SK-N-SH (cell line): ENCODE data around the gene TIAM1.
A peak's percentile ranks its signal among the peaks of the same experiment; 100 is the strongest.

Experiments used
- CTCF ChIP-seq: fragments of 200-600 bp; sonication (generic); IDR thresholded peaks from 2 replicates; pipeline ENCODE4 v1.6.1; 2017; ENCODE audit warnings: antibody characterized with exemption, mild to moderate bottlenecking, moderate library complexity
- POLR2AphosphoS5 ChIP-seq: IDR thresholded peaks from 2 replicates; pipeline ENCODE4 v1.6.1; 2012; ENCODE audit warnings: low read depth, low read length
- RCOR1 ChIP-seq: fragments of 150-350 bp; IDR thresholded peaks from 2 replicates; pipeline ENCODE4 v1.6.1; 2017; ENCODE audit warnings: antibody characterized with exemption, low read length
- YY1 ChIP-seq: IDR thresholded peaks from 2 replicates; pipeline ENCODE4 v1.4.0; 2012; ENCODE audit warnings: low read depth, mild to moderate bottlenecking

- TF ChIP-seq CTCF (no peak), POLR2AphosphoS5 (no peak), YY1 (no peak), RCOR1 (peak; percentile 63; the same call in 1 of the 2 replicates)
These were observed 192.7 kb downstream of the TIAM1 start for GRCh38 chr21:31151156-31152045.
